Muscle layer of duodenum (tissue), 2 donors: ENCODE measurements around the gene OR13G1.
"Not testable (repeated sequence)": the region's sequence is repeated elsewhere in the genome, so short reads cannot be mapped to it uniquely, and the experiment has no call there.

Source experiments
- H3K27ac ChIP-seq: one replicate; pipeline ENCODE4 v1.7.0; 2013; ENCODE audit warnings: mild to moderate bottlenecking, low read length
- H3K27me3 ChIP-seq: one replicate; pipeline ENCODE4 v1.7.0; 2013; ENCODE audit warnings: low read depth, mild to moderate bottlenecking, control low read depth, low read length
- H3K36me3 ChIP-seq, 2 donors: one replicate each; pipeline ENCODE4 v1.7.0; 2013; ENCODE audit warnings: low read length in 2 of 2, control low read depth in 1 of 2, mild to moderate bottlenecking in 1 of 2; ENCODE audit not compliant: insufficient read depth in 2 of 2, control insufficient read depth in 1 of 2
- H3K4me1 ChIP-seq, 2 donors: one replicate each; pipeline ENCODE4 v1.7.0; 2013; ENCODE audit warnings: low read length in 2 of 2, mild to moderate bottlenecking in 2 of 2, control low read depth in 1 of 2, moderate library complexity in 1 of 2; ENCODE audit not compliant: insufficient read depth in 2 of 2, control insufficient read depth in 1 of 2
- H3K4me3 ChIP-seq, 2 donors: one replicate each; pipeline ENCODE4 v1.7.0; 2013; ENCODE audit warnings: low read length in 2 of 2, low read depth in 1 of 2, mild to moderate bottlenecking in 1 of 2
- H3K9me3 ChIP-seq, 2 donors: one replicate each; pipeline ENCODE4 v1.7.0; 2013; ENCODE audit warnings: low read length in 2 of 2, control low read depth in 1 of 2, mild to moderate bottlenecking in 1 of 2; ENCODE audit not compliant: control insufficient read depth in 1 of 2
- donor health status: healthy.

The OR13G1 gene, protein sequence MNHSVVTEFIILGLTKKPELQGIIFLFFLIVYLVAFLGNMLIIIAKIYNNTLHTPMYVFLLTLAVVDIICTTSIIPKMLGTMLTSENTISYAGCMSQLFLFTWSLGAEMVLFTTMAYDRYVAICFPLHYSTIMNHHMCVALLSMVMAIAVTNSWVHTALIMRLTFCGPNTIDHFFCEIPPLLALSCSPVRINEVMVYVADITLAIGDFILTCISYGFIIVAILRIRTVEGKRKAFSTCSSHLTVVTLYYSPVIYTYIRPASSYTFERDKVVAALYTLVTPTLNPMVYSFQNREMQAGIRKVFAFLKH

DNA sequence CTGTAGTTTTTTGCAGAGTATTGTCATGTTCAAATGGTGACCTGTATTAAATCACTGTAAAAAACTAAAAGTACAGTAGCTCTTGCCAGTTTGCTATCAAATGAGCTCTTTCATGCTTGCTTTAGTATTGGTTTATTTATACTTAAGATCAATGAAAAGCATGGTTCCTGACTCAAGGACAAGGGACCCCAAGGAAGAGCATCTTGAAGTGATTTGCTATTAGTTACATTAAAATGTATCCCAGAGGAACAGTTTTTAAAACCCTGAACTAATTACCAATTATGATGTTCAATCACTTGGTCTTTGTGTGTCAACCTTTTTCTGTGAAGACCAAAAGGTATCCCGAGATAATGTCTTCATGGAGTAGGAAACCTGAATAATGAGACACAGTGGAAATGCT, at the start of gene OR13G1:
Gene OR13G1, minus strand, starts transcription at position 101 of the 400 bp plus-strand sequence. CDS start 6,698 bp downstream, outside the sequence.
- H3K9me3 ChIP-seq, result no peaks in the 10 kb centered on the region
- H3K27ac ChIP-seq, result no peak within 1 kb of the TSS
- no peaks in the 10 kb centered on the region for H3K27me3 ChIP-seq
- no peaks in the 10 kb centered on the region for H3K4me1 ChIP-seq
- no peaks in the 10 kb centered on the region for H3K36me3 ChIP-seq
- H3K4me3 ChIP-seq, result no peak within 1 kb of the TSS

- peaks cover 0 to 12% of the 10 kb centered on the region in 2 donors for H3K9me3 ChIP-seq
- no peak overlapping the region for H3K4me3 ChIP-seq
Observed at GRCh38 chr1:247721222-247721621, 41.7 kb upstream of the OR13G1 start.

GRCh38 chr1:247716546-247716945, 37.0 kb upstream of the OR13G1 start, which contains the start of gene OR6F1:
OR6F1 (minus strand) TSS chr1:247716646; CDS start chr1:247712755, 3,891 bp downstream.
- Histone ChIP-seq H3K4me3 (no peak within 1 kb of the TSS), H3K36me3 (no peaks in the 10 kb centered on the region), H3K27me3 (no peaks in the 10 kb centered on the region), H3K4me1 (no peaks in the 10 kb centered on the region), H3K27ac (no peak within 1 kb of the TSS), H3K9me3 (peaks cover 0 to 4% of the 10 kb centered on the region in 2 donors)

More at GRCh38 chr1:247721222-247721621, 41.7 kb upstream of the OR13G1 start:
- no peaks in the 10 kb centered on the region for H3K36me3 ChIP-seq
- H3K4me1 ChIP-seq, result no peaks in the 10 kb centered on the region
- no peak overlapping the region for H3K27ac ChIP-seq
- H3K27me3 ChIP-seq, result no peaks in the 10 kb centered on the region

GRCh38 chr1:247713753-247714152, 34.2 kb upstream of the OR13G1 start:
- H3K4me3 ChIP-seq, result no peak overlapping the region
- no peaks in the 10 kb centered on the region for H3K4me1 ChIP-seq
- H3K36me3 ChIP-seq, result no peaks in the 10 kb centered on the region
- no peaks in the 10 kb centered on the region for H3K9me3 ChIP-seq
- no peak overlapping the region for H3K27ac ChIP-seq
- H3K27me3 ChIP-seq, result no peaks in the 10 kb centered on the region

- not testable (repeated sequence) for H3K4me1 ChIP-seq, H3K27ac ChIP-seq, H3K36me3 ChIP-seq, H3K27me3 ChIP-seq, H3K9me3 ChIP-seq, H3K4me3 ChIP-seq
Observed at GRCh38 chr1:247710681-247711080, 31.1 kb upstream of the OR13G1 start.

- no peaks in the 10 kb centered on the region for H3K36me3 ChIP-seq
- H3K4me1 ChIP-seq, result no peaks in the 10 kb centered on the region
- H3K9me3 ChIP-seq, result peaks cover 0 to 7% of the 10 kb centered on the region in 2 donors
- no peak overlapping the region for H3K27ac ChIP-seq
- H3K27me3 ChIP-seq, result no peaks in the 10 kb centered on the region
- H3K4me3 ChIP-seq, result no peak overlapping the region
Observed at GRCh38 chr1:247701338-247701737, 21.8 kb upstream of the OR13G1 start.

DNA sequence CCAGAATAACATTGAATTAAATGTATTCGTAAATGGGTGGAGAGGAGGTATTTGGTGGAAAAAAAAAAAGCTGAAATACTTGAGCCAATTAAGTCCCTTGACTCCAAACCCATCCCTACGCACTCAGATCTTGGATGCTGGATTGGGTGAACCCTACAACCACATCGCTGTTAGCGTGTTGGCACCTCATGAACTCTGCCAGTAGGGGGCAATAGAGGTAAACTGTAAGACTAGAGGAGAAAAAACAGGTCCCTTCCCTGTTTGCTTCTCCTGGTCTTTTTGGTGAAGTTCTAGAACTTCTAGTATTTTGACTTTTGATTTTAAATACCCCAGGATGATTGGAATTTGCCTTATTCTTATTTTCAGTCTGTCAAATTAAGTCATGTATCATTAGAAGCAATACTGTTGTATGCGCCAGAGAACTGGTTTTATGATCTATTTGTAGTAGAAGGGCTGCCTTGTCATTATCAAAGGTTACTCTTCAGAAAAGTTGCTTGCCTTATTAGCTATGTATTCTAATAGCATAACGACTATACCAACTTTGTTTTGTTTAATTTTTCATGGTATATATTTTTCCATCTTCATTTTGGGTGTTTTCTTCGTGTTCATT, 1.9 kb upstream of the OR13G1 start:
- H3K27me3 ChIP-seq, result no peaks in the 10 kb centered on the region

DNA sequence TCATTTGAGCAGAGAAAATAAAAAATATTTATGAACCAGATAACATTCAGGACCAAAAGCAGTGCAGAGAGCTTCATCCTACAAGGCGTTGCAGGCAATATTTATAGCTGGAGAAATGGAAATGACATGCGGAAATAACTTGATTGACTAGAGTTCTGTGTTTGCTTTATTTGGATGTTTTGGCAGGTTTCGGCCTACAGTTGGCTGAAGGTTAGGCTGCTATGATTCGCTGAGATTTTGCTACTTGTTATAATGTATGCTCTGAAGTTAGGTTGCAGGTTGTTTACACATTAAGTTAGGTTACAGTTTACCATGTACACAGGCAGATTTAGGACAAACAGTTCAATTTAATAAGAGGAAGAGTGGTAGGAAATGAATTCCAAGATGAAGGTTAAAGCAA, 632 bp upstream of the OR13G1 start:
- Histone ChIP-seq H3K4me1 (no peaks in the 10 kb centered on the region), H3K4me3 (no peak overlapping the region), H3K9me3 (no peaks in the 10 kb centered on the region), H3K27ac (no peak overlapping the region), H3K36me3 (no peaks in the 10 kb centered on the region), H3K27me3 (no peaks in the 10 kb centered on the region)

More for the DNA sequence above, 1.9 kb upstream of the OR13G1 start:
- no peak overlapping the region for H3K27ac ChIP-seq
- H3K4me1 ChIP-seq, result no peaks in the 10 kb centered on the region
- H3K36me3 ChIP-seq, result no peaks in the 10 kb centered on the region
- H3K4me3 ChIP-seq, result no peak overlapping the region
- H3K9me3 ChIP-seq, result no peaks in the 10 kb centered on the region

DNA sequence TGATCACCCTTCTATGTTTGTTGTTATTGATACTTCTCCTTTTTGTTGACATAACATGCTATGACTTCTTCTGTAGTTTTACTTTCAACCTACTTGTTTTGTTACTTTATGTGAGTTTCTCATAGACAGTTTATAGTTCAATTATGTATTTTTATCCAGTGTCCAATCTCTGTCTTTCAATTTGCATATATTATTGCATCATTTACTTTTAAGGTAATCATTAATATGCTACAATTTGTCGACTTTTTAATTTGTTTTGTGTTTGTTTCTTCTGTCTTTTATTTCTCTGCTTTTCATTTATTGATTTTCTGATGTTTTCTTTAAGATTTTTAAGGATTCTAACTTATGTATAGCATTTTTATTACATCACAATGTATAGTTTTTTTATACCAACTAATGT, 10.3 kb downstream of the OR13G1 start:
- peaks cover 0 to 3% of the 10 kb centered on the region in 2 donors for H3K9me3 ChIP-seq
- H3K36me3 ChIP-seq, result no peaks in the 10 kb centered on the region
- H3K4me1 ChIP-seq, result no peaks in the 10 kb centered on the region
- no peak overlapping the region for H3K27ac ChIP-seq
- no peak overlapping the region for H3K4me3 ChIP-seq
- H3K27me3 ChIP-seq, result no peaks in the 10 kb centered on the region

DNA sequence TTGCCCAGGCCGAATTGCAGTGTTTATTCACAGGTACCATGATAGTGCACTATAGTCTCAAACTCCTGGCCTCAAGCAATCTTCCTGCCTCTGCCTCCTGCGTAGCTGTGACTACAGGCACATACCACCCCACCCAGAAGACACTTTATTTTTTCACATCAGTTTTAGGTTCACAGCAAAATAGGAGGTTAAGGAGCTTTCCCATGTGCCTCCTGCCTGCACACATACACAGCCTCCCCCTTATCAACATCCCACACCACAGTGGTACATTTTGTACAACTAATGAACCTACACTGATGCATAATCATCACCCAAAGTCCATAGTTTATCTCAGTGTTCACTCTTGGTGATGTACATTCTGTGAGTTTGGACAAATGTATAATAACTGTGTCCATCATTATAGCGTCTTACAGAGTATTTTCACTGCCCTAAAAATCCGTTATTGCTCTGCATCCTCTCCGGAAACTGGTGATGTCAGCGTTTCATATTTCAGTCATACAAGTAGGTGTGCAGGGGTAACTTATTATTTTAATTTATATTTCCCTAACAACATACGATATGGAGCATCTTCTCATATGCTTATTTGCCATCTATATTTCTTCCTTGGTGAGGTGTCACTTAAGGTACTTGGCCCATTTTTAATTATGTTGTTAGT, 23.2 kb downstream of the OR13G1 start:
- Histone ChIP-seq H3K9me3 (no peaks in the 10 kb centered on the region), H3K27ac (no peak overlapping the region), H3K36me3 (no peaks in the 10 kb centered on the region), H3K4me3 (no peak overlapping the region), H3K27me3 (no peaks in the 10 kb centered on the region), H3K4me1 (no peaks in the 10 kb centered on the region)

DNA sequence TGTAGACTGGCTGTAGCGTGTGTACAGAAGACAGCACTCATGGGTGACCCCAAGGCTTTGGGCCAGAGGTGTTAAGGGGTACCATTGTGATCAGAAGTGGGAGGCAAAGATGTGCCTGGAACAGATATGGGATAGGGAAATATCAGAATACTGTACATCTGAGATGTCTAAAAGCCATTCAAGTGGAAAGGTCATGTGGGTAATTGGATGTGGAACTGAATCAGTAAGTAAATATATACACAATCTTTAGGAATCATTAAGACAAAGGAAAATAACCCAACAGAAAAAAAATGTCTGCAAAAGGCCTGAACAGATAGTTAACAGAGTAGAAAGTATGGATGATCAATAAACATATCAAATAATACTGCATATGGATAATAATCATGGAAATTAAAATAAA, 26.5 kb downstream of the OR13G1 start:
- no peak overlapping the region for H3K27ac ChIP-seq
- no peaks in the 10 kb centered on the region for H3K27me3 ChIP-seq
- no peak overlapping the region for H3K4me3 ChIP-seq
- H3K4me1 ChIP-seq, result no peaks in the 10 kb centered on the region
- no peaks in the 10 kb centered on the region for H3K9me3 ChIP-seq
- H3K36me3 ChIP-seq, result no peaks in the 10 kb centered on the region
